A549 treated with ZK216348 at 1 μM for 4 hours (cell line): ENCODE data around the gene MRPL50. TPM values are rescaled to one million over a fixed set of nuclear protein-coding genes. Genes with fewer than 3 reads are reported as not detected.

ENCODE experiments used
- total RNA-seq: library from RNA; stranded (reverse); fragments of 200-300 nt; extraction: Qiagen RNA extraction; gene quantifications from 5 replicates; pipeline ENCODE4 v1.2.3, GENCODE V29; 2022; ENCODE audit warnings: low read depth

Gene MRPL50
- total RNA-seq, result 12.1 to 25.8 TPM (median 13.7 TPM) in 5 replicates

DNA sequence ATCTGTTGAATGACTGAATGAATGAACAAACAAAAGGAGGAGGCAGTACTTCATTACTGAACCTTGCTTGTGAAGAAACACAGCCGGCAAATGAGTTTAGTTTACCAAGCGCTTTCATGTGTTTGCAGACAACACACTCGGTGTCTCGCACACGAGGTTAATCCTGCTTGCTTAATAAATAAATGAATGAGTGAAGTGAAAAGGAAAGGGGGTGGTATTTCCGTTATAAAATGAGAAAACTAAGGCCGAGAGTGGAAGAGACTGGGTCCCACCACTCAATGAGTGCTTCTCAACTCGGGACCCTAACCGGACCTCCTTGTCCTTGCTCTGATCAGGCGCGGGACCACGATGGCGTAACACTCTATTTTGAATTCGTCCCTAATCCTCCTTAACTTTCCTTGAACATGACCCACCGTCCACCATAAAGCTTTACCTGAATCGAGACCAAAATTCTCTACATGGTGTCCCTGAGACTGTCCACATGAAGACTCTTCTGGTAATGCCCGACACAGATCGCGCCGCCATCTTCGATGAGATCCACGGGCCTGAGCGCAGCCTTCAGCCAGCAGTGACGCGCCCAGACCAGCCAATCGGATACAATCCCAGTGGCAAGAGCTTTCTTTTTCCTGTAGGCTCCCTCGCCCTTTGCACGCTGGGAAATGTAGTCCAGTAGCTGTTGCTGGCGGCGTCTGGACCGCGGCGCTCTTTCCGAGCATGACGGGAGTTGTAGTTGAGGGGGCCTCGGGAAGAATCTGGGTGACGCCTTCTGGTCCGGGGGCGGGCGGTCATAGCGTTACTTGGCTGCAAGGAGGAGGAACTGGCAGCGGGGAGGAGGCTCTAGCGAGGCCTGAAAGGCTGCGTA is at the start of gene MRPL50, which contains the start of gene ZNF189:
TSS of gene MRPL50 (minus strand) at position 551 of the 862 bp plus-strand sequence. CDS start at position 525, 26 bp downstream.
TSS of gene ZNF189 (plus strand) at position 784 of the 862 bp plus-strand sequence. CDS start 306 bp downstream, outside the sequence.

DNA sequence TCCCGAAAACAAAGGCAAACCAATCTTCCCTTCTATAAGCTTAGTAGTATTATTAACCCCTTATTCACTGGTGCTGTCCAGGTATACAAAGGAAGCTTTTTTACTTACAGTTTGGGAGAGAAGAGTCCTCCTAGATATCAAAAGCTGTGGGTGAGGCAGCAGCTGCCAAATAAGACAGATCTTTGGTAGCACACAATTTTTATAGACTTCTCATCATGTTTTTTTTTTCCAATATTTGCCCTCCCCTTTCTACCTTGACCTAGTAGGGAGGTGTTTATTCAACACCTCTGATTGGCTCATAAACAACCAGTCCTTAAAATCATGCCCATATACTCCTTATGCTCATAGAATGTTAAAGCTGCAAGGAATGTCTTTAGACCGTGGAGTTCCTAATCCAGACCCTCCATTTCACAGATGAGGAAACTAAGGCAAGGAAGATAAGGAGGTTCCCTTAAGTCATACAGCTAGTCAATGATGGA is 37.2 kb upstream of the MRPL50 start, which contains the start of gene ALDOB:
TSS of gene ALDOB (minus strand) at position 174 of the 479 bp plus-strand sequence. CDS start 4,887 bp downstream, outside the sequence.

DNA sequence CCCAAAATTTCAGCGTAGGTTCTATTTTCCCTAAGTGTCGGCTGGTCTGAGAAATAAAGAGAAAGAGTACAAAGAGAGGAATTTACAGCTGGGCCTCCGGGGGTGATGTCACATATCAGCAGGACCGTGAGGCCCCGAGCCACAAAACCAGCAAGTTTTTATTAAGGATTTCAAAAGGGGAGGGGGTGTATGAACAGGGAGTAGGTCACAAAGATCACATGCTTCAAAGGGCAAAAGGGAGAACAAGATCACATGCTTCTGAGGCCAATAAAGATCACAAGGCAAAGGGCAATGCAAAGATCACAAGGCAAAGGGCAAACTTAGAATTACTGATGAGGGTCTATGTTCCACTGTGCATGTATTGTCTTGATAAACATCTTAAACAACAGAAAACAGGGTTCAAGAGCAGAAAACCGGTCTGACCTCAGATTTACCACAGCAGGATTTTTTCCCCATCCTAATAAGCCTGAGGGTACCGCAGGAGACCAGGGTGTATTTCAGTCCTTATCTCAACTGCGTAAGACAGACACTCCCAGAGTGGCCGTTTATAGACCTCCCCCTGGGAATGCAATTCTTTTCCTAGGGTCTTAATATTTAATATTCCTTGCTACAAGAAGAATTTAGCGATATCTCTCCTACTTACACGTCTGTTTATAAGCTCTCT is 13.4 kb downstream of the MRPL50 start, which contains the start of gene BAAT:
TSS of gene BAAT (minus strand) at position 134 of the 664 bp plus-strand sequence. CDS start 13,602 bp downstream, outside the sequence.

Other genes with a start within 250 kb of the MRPL50 start
- 0.42 to 0.57 TPM (median 0.51 TPM) in 5 replicates for gene BAAT, start 13.6 kb downstream of the MRPL50 start, total RNA-seq
- gene ZNF189, start 233 bp upstream of the MRPL50 start, total RNA-seq, result 7.0 to 9.9 TPM (median 7.1 TPM) in 5 replicates
- gene ALDOB, start 37.2 kb upstream of the MRPL50 start, total RNA-seq, result not detected in 5 replicates
- 20.4 to 25.0 TPM (median 24.8 TPM) in 5 replicates for gene RNF20, start 135.2 kb upstream of the MRPL50 start, total RNA-seq
- gene PPP3R2, start 196.4 kb upstream of the MRPL50 start, total RNA-seq, result not detected in 5 replicates